Dermis blood vessel endothelial cell (primary cell): ENCODE measurements around the gene RLBP1. TPM values are rescaled to one million over a fixed set of nuclear protein-coding genes. Genes with fewer than 3 reads are reported as not detected.
A peak's percentile ranks its signal among the peaks of the same experiment; 100 is the strongest.
"Not testable (repeated sequence)": the region's sequence is repeated elsewhere in the genome, so short reads cannot be mapped to it uniquely, and the experiment has no call there.

Source experiments
- DNase-seq: peaks from one replicate; pipeline ENCODE4 v3.0.0; 2010
- total RNA-seq: library from RNA; depleted of rRNA; stranded (reverse); fragments of >200 nt; gene quantifications from 2 replicates; pipeline ENCODE4 v1.2.3, GENCODE V29; 2014

RLBP1 gene
- total RNA-seq, result not detected in 2 replicates

DNA sequence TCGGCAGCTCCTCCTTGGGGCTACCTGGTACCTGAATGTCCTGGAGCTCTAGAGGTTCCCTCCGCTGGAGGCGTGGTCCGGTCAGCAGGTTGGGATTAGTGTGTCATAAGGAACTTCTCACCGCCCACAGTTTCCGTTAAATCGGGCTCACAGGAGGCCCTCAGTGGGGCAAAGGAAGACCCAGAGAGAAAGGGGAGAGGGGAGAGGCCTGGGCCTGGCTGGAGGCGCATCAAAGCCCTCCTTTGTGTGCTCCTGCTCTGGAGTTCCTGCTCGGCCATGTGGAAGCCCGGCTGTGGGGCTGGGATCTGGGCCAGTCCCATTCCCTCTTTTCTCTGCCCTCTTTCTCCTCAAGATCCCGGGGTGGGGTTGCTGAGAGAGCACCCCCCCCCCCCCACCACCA is at the start of gene RLBP1:
Gene RLBP1, minus strand, starts transcription at position 37 of the 400 bp plus-strand sequence. CDS start 2,604 bp downstream, outside the sequence.
- DNase-seq, result no peak

- not testable (repeated sequence) for DNase-seq
These were observed 28.8 kb upstream of the RLBP1 start for GRCh38 chr15:89250142-89250541.

DNA sequence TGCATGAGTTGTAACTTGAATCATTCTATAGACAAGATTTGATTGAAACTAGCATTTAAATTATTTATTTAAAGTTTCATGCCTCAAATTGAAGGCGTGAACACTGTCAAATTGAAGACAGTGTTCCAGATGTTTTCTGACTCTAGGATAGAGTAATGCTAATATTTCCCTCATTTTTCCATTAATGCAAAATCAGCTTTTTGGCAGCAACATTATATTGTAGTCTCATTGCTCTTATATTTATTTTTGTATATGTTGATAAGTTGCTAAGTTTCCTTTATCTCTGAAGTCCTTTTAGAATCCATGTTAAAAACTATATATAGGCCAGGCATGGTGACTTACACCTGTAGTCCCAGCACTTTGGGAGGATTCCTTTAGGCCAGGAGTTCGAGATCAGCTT is 27.2 kb upstream of the RLBP1 start:
- DNase-seq, result no peak

- peak; percentile 9 for DNase-seq
These were observed 26.1 kb upstream of the RLBP1 start for GRCh38 chr15:89247446-89247845.

- DNase-seq, result no peak
These were observed 23.2 kb upstream of the RLBP1 start for GRCh38 chr15:89244574-89244903.

GRCh38 chr15:89243691-89244573 is 22.6 kb upstream of the RLBP1 start, which contains the start of gene FANCI:
Gene FANCI, plus strand, starts transcription at chr15:89243979. Its CDS starts 3,669 bp downstream, at chr15:89247648.
- DNase-seq, result peak; percentile 95

GRCh38 chr15:89243046-89243690 is 21.8 kb upstream of the RLBP1 start:
- no peak for DNase-seq

DNA sequence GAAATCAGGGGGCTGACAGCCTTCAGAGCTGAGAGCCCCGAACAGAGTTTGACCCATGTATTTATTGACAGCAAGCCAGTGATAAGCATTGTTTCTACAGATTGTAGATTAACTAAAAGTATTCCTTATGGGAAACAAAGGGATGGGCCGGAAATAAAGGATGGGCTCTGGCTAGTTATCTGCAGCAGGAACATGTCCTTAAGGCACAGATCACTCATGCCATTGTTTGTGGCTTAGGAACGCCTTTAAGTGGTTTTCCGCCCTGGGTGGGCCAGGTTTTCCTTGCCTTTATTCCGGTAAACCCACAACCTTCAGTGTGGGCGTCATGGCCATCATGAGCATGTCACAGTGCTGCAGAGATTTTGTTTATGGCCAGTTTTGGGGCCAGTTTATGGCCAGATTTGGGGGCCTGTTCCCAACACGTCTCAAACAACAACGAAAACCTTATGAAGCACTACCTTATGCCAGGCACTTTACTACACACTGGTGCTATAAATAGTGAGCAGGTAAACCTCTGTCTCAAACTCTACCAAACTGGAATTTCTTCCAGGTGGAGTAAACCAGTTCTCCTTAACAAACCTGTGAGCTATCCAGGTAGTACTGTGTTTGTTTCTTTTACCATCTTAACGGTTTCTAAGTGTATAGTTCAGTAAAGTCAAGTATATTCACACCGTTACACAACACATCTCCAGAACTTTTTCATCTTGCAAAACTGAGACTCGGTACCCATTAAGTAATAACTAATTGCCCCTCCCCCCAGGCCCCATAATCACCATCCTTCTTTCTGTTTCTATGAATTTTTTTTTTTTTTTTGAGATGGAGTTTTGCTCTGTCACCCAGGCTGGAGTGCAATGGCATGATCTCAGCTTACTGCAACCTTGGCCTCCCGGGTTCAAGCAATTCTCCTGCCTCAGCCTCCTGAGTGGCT is 18.8 kb upstream of the RLBP1 start:
- DNase-seq, result not testable (repeated sequence)

DNA sequence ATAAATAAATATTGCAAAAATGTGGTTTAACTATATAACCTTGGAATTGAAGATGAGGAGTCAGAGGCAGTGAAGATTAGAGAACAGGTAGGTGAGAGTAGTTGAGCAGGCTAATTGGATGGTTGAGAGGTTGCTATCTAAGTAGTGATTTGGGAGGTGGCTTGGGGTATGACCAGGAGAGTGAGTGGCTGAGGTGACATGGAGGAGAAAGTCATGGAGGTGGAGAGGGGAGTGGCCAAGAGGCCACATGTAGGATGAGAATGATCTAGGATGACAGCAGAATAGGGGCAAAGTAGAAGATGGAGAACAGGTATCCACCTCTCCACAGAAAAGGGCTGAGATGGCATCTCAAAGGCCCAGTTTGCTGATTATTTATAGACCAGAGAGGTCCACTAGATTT is 10.5 kb upstream of the RLBP1 start:
- DNase-seq, result no peak

DNA sequence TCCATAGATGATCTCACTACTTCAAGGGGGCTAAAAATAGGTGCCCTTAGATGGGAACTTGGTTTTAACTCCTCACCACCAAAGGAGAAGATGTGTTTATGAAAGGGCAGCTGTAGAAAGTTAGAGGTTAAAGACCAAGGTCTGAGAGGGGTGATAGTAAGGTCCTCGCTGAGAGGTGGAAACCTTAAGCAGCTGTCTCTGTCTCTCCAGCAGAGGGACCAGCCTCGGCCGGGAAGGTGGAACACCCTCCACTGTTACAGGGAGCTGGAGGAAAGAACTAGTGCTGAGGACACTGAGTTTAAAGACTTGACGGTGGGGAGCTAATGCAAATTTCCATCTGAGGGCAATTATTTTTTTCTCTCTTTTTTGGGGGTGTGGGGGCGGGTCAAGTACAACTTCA is 8.9 kb upstream of the RLBP1 start:
- no peak for DNase-seq

DNA sequence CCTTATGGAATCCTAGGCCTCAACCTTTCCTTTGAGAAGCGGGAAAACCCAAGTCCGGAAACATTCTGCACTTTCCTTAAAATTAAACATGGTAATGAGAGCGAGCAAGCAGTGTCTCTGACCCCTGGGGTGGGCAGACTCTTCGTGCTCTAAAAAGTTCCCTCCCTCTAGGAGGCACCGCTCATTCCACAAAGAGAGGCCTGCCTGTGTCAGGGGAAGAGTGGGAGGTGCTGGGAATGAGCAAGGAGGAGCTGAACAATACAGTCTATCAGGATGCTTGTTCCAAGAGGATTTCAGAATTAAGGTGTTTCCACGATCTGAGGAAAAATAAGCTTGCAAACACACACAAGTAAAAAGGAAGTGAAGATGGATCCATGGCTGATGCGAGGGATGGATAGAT is 6.0 kb upstream of the RLBP1 start:
- no peak for DNase-seq

GRCh38 chr15:89226359-89227221 is 5.2 kb upstream of the RLBP1 start:
- no peak for DNase-seq

GRCh38 chr15:89225588-89225987 is 4.2 kb upstream of the RLBP1 start:
- no peak for DNase-seq

DNA sequence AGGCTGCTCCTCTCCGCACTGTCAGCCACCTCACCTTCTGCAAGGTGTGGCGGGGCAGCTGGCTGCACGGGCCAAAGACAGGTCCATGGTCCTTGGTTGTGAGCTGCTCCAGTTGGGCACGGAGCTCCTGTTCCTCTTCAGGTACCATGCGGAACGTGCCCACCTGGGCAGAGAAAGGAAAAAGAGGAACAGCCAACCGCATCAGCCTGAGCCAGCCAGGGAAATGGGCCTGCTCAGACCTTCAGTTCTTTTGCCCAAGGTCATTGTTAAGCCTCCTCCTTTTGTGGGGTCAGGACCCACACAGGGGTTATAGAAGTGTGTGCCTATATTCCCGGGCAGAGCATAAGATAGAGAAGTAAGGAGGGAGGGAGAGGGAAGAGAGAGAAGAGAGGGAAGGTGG is 2.8 kb downstream of the RLBP1 start:
- DNase-seq, result no peak

- DNase-seq, result no peak
These were observed 3.5 kb downstream of the RLBP1 start for GRCh38 chr15:89217686-89218376.

DNA sequence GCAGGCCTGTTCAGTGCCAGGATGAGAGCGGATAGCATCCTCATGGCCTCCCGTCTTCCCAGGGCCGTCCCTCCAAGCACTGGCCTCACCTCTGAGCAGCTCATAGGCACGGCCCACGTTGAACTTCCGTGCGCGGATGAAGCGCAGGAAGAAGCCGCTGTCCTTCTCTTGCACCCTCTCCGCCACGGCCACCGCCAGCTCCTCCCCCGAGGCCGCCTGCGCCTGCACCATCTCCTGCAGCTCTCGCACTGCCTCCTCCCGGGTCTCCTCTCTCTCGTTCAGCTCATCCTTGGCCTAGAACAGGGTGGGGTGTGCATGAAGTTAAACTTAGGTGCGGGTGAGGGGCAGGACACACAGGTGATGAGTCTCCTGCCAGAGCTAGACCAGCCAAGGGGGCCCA is 4.3 kb downstream of the RLBP1 start:
- DNase-seq, result no peak

- no peak for DNase-seq
These were observed 5.8 kb downstream of the RLBP1 start for GRCh38 chr15:89215627-89216026.

GRCh38 chr15:89211678-89212170 is 9.7 kb downstream of the RLBP1 start:
- DNase-seq, result no peak

- no peak for DNase-seq
These were observed 12.3 kb downstream of the RLBP1 start for GRCh38 chr15:89209057-89209456.

- DNase-seq, result no peak
These were observed 13.1 kb downstream of the RLBP1 start for GRCh38 chr15:89208256-89208655.

- DNase-seq, result peak; percentile 84
These were observed 14.5 kb downstream of the RLBP1 start for GRCh38 chr15:89206908-89207331.
